GM23338 (cell line): ENCODE measurements around the gene ANKRD11. TPM values are rescaled to one million over a fixed set of nuclear protein-coding genes. Genes with fewer than 3 reads are reported as not detected.

Source experiments
- ATAC-seq: fragments of 200-7000 bp; cut with Tn5 transposase; 3 replicates; pipeline ENCODE4 v1.9.1; 2020
- DNase-seq: peaks from one replicate; pipeline ENCODE4 v3.0.0-alpha.2; 2015; ENCODE audit warnings: low spot score
- H2AFZ ChIP-seq: fragments of 200-600 bp; sonication (generic); 2 replicates; pipeline ENCODE4 v1.8.0; 2016; ENCODE audit warnings: antibody characterized with exemption, mild to moderate bottlenecking, moderate library complexity
- H3F3A ChIP-seq: fragments of 200-600 bp; sonication (generic); replicated peaks from 2 replicates; pipeline ENCODE4 v1.8.0; 2017; ENCODE audit warnings: antibody characterized with exemption, mixed run types, low read depth
- H3K27ac ChIP-seq: fragments of 200-600 bp; sonication (generic); 2 replicates; pipeline ENCODE4 v1.6.1; 2016; ENCODE audit warnings: low read depth
- H3K27me3 ChIP-seq: fragments of 200-600 bp; sonication (generic); 2 replicates; pipeline ENCODE4 v1.8.0; 2016; ENCODE audit warnings: mild to moderate bottlenecking, mixed run types, moderate library complexity; ENCODE audit not compliant: insufficient read depth
- H3K36me3 ChIP-seq: fragments of 200-600 bp; sonication (generic); 2 replicates; pipeline ENCODE4 v1.8.0; 2016; ENCODE audit warnings: mild to moderate bottlenecking; ENCODE audit not compliant: insufficient read depth
- H3K4me1 ChIP-seq: fragments of 200-600 bp; sonication (generic); 2 replicates; pipeline ENCODE4 v1.8.0; 2016; ENCODE audit warnings: mild to moderate bottlenecking, moderate library complexity; ENCODE audit not compliant: insufficient read depth
- H3K4me2 ChIP-seq: fragments of 200-600 bp; sonication (generic); 2 replicates; pipeline ENCODE4 v1.7.1; 2017; ENCODE audit warnings: mixed run types
- H3K4me3 ChIP-seq: fragments of 200-600 bp; sonication (generic); 2 replicates; pipeline ENCODE4 v1.6.1; 2016; ENCODE audit warnings: mixed run types
- H3K79me2 ChIP-seq: fragments of 200-600 bp; sonication (generic); replicated peaks from 2 replicates; pipeline ENCODE4 v1.8.0; 2017; ENCODE audit warnings: mild to moderate bottlenecking; ENCODE audit not compliant: insufficient read depth
- H3K9me2 ChIP-seq: fragments of 200-600 bp; sonication (generic); 2 replicates; pipeline ENCODE4 v1.8.0; 2017; ENCODE audit not compliant: insufficient read depth
- H4K20me1 ChIP-seq: fragments of 200-600 bp; sonication (generic); replicated peaks from 2 replicates; pipeline ENCODE4 v1.8.0; 2017; ENCODE audit warnings: mild to moderate bottlenecking; ENCODE audit not compliant: insufficient read depth
- H3K27ac Mint-ChIP-seq: 2 replicates; pipeline ENCODE4 v1.8.0; 2020; ENCODE audit warnings: inconsistent platforms, mild to moderate bottlenecking, moderate library complexity, mixed read lengths
- H3K27me3 Mint-ChIP-seq: 3 replicates; pipeline ENCODE4 v1.8.0; 2022; ENCODE audit warnings: low read depth, mild to moderate bottlenecking, moderate library complexity, mixed read lengths, inconsistent platforms; ENCODE audit not compliant: insufficient read depth, poor library complexity
- H3K36me3 Mint-ChIP-seq: 3 replicates; pipeline ENCODE4 v1.8.0; 2021; ENCODE audit warnings: low read depth, mild to moderate bottlenecking, inconsistent platforms, moderate library complexity, mixed read lengths
- H3K4me1 Mint-ChIP-seq: 3 replicates; pipeline ENCODE4 v1.8.0; 2020; ENCODE audit warnings: mild to moderate bottlenecking, inconsistent platforms, mixed read lengths
- H3K4me3 Mint-ChIP-seq: 3 replicates; pipeline ENCODE4 v1.8.0; 2021; ENCODE audit warnings: moderate library complexity, mild to moderate bottlenecking, inconsistent platforms, mixed read lengths
- H3K9me3 Mint-ChIP-seq: 3 replicates; pipeline ENCODE4 v1.8.0; 2020; ENCODE audit warnings: moderate library complexity, mild to moderate bottlenecking, inconsistent platforms, mixed read lengths
- CREB1 ChIP-seq: fragments of 250-450 bp; sonication (Bioruptor Pico); IDR thresholded peaks from 2 replicates; pipeline ENCODE4 v1.5.0; 2020; ENCODE audit warnings: low read depth, mild to moderate bottlenecking, moderate library complexity
- CTCF ChIP-seq, 2 experiments: fragments of 200-600 bp in 1 of 2; sonication (generic) in 1 of 2; conservative IDR thresholded peaks; 2 replicates each; pipeline versions ENCODE4 v1.5.1 to v1.6.1; 2016 to 2017; ENCODE audit warnings: antibody characterized with exemption in 2 of 2, low read depth in 2 of 2, mild to moderate bottlenecking in 2 of 2, moderate library complexity in 1 of 2
- EZH2 ChIP-seq: fragments of 200-600 bp; sonication (generic); IDR thresholded peaks from one replicate; pipeline ENCODE4 v1.8.0; 2017; ENCODE audit warnings: antibody characterized with exemption, mild to moderate bottlenecking, low read depth; ENCODE audit not compliant: unreplicated experiment
- REST ChIP-seq: IDR thresholded peaks from one replicate; pipeline ENCODE4 v1.6.1; 2018; ENCODE audit warnings: antibody characterized with exemption; ENCODE audit not compliant: unreplicated experiment
- STAT1 ChIP-seq: IDR thresholded peaks from one replicate; pipeline ENCODE4 v1.6.1; 2016; ENCODE audit warnings: antibody characterized with exemption; ENCODE audit not compliant: unreplicated experiment
- ZNF114 ChIP-seq: fragments of 250-450 bp; sonication (Bioruptor Pico); IDR thresholded peaks from 2 replicates; pipeline ENCODE4 v1.5.0; 2020; ENCODE audit warnings: mild to moderate bottlenecking, moderate library complexity
- ZNF331 ChIP-seq: fragments of 250-450 bp; sonication (Bioruptor Pico); IDR thresholded peaks from 2 replicates; pipeline ENCODE4 v1.5.0; 2020; ENCODE audit warnings: low read depth, mild to moderate bottlenecking, moderate library complexity
- polyA plus RNA-seq: library from polyadenylated mRNA; unstranded; fragments of >200 nt; fragmentation: Nextera tagmentation; extraction: Ambion mirVana; gene quantifications from 2 replicates; pipeline ENCODE4 v1.2.1, GENCODE V29; 2016
- total RNA-seq: library from RNA; depleted of rRNA; stranded (reverse); fragments of >200 nt; shearing (Covaris generic); gene quantifications from 2 replicates; pipeline ENCODE4 v1.2.3, GENCODE V29; 2014
- TF ChIP-seq, protein P1 (sequence below): IDR thresholded peaks from 2 replicates; pipeline ENCODE4 v1.6.1; 2016; ENCODE audit warnings: antibody characterized with exemption

Gene ANKRD11
- total and polyA plus RNA-seq, 2 experiments from 2014 or later: 130 to 159 TPM

DNA sequence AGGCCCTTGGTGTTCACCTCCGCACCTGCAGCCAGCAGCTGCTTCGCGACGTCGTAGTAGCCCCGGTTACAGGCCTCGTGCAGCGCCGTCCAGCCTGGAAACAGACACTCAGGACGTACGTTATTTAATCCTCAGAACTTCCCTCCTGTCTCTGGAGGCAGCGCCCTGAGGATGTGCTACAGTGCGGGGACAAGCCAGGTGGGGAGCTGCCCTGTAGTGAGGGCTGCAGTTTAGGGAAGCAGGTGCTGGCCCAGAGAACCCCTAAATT, 201.8 kb downstream of the ANKRD11 start:
- Mint-ChIP-seq H3K27ac (peak overlapping the region; percentile 40; the same call in 1 of the 2 replicates), H3K27me3 (peaks cover 32% of the 10 kb centered on the region), H3K9me3 (no peaks in the 10 kb centered on the region), H3K36me3 (peaks cover 39% of the 10 kb centered on the region), H3K4me3 (no peak overlapping the region), H3K4me1 (peaks cover 41% of the 10 kb centered on the region)
- TF ChIP-seq ZNF114 (CRISPR knock-in tag) (no peak), STAT1 (no peak), EZH2 (no peak), REST (no peak)
- TF ChIP-seq, protein P1, sequence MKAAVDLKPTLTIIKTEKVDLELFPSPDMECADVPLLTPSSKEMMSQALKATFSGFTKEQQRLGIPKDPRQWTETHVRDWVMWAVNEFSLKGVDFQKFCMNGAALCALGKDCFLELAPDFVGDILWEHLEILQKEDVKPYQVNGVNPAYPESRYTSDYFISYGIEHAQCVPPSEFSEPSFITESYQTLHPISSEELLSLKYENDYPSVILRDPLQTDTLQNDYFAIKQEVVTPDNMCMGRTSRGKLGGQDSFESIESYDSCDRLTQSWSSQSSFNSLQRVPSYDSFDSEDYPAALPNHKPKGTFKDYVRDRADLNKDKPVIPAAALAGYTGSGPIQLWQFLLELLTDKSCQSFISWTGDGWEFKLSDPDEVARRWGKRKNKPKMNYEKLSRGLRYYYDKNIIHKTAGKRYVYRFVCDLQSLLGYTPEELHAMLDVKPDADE: no peak
- ATAC-seq (no peak), DNase-seq (no peak)
- H3F3A ChIP-seq: peaks cover 31% of the 10 kb centered on the region
- peaks cover 30% of the 10 kb centered on the region for H3K4me1 ChIP-seq
- H3K9me2 ChIP-seq: no peaks in the 10 kb centered on the region
- H3K36me3 ChIP-seq: peaks cover 32% of the 10 kb centered on the region
- H3K4me2 ChIP-seq: no peak overlapping the region
- H4K20me1 ChIP-seq: peaks cover 19% of the 10 kb centered on the region
- no peak overlapping the region for H2AFZ ChIP-seq
- no peak overlapping the region for H3K4me3 ChIP-seq
- peak overlapping the region; percentile 84 for H3K27ac ChIP-seq
- H3K79me2 ChIP-seq: peaks cover 32% of the 10 kb centered on the region
- H3K27me3 ChIP-seq: no peaks in the 10 kb centered on the region

DNA sequence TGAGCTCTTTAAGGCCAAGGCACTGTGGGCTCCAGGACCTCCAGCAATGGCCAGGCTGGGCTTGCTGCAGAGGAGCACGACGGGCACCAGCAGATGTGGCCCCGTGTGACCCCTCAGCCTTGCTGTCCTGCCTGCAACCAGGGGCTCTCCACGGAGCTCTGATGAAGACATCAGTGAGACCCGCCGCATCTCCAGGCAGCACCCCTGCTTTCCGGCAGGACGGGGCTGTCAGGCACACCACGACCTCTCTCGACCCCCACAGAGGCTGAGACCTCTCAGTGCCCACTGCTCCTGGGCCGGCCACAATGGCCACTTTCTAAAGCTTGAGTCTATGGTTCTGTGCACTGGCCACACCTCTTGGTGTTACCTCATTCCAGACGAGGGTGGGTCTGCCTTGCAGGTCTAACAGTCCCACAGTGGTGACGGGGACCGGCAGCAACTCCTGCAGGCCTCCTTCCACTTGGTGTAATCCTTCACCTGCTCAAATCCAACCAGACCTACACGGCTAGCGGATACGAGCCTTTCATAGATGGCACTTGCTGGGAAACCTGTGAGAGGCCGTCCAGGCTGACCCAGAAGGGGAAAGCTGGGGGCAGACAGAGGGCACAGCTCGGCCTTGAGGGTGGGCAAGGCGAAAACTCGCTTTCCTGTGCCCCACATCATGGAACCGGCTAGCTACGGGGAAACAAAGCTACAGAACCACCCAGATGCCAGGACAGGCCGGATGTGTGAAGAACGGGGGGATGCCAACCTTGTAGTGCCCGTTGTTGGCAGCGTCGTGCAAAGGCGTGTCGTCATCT, 202.4 kb downstream of the ANKRD11 start:
- H3K27me3 Mint-ChIP-seq: peaks cover 29% of the 10 kb centered on the region
- H3K36me3 Mint-ChIP-seq: peaks cover 39% of the 10 kb centered on the region
- H3K4me1 ChIP-seq: peaks cover 28% of the 10 kb centered on the region
- no peaks in the 10 kb centered on the region for H3K9me2 ChIP-seq
- no peaks in the 10 kb centered on the region for H3K27me3 ChIP-seq
- H2AFZ ChIP-seq: no peak overlapping the region
- H3F3A ChIP-seq: peaks cover 32% of the 10 kb centered on the region
- peaks cover 32% of the 10 kb centered on the region for H3K36me3 ChIP-seq
- H3K27ac Mint-ChIP-seq: no peak overlapping the region; the same call in 1 of the 2 replicates
- H3K79me2 ChIP-seq: peaks cover 30% of the 10 kb centered on the region
- peaks cover 17% of the 10 kb centered on the region for H4K20me1 ChIP-seq
- H3K4me3 ChIP-seq: no peak overlapping the region
- peaks cover 37% of the 10 kb centered on the region for H3K4me1 Mint-ChIP-seq
- no peaks in the 10 kb centered on the region for H3K9me3 Mint-ChIP-seq
- 0 out of 2 replicates have a peak overlapping the region, but pooled peaks have one; percentile 84 for H3K27ac ChIP-seq
- H3K4me3 Mint-ChIP-seq: no peak overlapping the region
- no peak overlapping the region for H3K4me2 ChIP-seq
- DNase-seq (no peak), ATAC-seq (no peak)
- TF ChIP-seq ZNF331 (CRISPR knock-in tag) (no peak), STAT1 (no peak), CREB1 (CRISPR knock-in tag) (no peak), CTCF (conservative IDR thresholded peaks at IDR 0.05; ENCODE audit: low read depth in 2 of 2) (no peak), EZH2 (no peak)
